HG02943 (cell line): ENCODE results near the gene OMG.
"Not testable (repeated sequence)": the region's sequence is repeated elsewhere in the genome, so short reads cannot be mapped to it uniquely, and the experiment has no call there.

Source experiments
- ATAC-seq: cut with Tn5 transposase; IDR thresholded peaks from one replicate; pipeline ENCODE4 v1.9.1; 2021; ENCODE audit warnings: mild to moderate bottlenecking, low read depth, moderate library complexity; ENCODE audit not compliant: unreplicated experiment

OMG gene

DNA sequence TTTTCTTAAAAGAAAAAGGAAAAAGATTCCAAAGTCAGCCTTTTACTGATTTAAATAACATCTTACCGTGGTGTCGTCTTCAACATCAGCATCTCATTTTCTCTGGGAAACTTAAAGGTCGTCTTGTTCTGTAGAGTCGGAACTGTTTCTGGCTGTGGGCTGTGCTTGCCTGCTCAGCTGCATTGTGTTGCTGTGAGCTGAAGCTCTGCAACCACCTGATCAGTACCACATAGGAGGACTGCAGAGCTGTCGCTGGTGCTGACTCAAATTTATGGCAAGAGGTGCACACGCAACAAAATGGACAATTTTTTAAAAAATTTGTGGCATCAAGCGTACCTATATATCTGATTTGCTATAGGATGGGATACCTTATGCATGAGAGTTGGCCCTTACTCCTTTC lies at the start of gene OMG:
TSS of gene OMG (minus strand) at position 150 of the 400 bp plus-strand sequence. CDS start 908 bp downstream, outside the sequence.
- ATAC-seq: no peak

- ATAC-seq: not testable (repeated sequence)
Observed at GRCh38 chr17:31345191-31345747, 48.2 kb upstream of the OMG start.

GRCh38 chr17:31339906-31340661 lies 43.0 kb upstream of the OMG start:
- ATAC-seq: no peak

DNA sequence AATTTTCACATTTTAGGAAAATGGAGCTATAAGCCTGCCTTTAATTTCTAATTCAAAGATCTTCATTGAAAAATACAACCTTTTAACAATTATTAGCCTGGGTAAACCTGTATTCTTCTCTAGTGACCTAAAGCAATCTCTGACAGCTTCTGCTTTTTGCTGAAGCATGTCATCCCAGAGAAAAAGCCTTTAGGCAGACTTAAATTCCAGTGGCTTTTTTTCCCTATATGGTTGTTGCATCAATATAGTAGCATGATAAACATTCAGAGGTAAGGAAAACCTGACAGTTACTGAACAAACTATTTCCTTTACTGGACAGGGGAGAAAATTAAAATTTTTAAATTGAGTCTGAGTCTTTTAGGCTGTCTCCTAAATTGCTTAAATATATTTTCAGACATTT lies 32.2 kb upstream of the OMG start:
- ATAC-seq: no peak

GRCh38 chr17:31328160-31328535 lies 31.1 kb upstream of the OMG start:
- ATAC-seq: no peak

- ATAC-seq: no peak
Observed at GRCh38 chr17:31327534-31328159, 30.6 kb upstream of the OMG start.

GRCh38 chr17:31323551-31323950 lies 26.5 kb upstream of the OMG start:
- ATAC-seq: no peak

DNA sequence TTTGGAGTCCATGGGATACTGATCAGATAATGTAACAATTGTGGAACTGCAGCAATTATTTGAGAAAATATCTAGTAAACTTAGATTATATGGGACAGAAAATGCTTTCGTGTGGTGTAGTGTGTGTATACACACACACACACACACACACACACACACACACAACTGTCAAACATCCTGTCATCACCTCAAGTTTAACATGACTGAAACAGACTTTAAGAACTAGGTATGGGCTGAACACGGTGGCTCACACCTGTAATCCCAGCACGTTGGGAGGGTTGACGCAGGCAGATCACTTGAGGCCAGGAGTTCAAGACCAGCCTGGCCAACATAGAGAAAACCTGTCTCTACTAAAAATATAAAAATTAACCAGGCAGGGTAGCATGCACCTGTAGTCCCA lies 24.9 kb upstream of the OMG start:
- no peak for ATAC-seq

DNA sequence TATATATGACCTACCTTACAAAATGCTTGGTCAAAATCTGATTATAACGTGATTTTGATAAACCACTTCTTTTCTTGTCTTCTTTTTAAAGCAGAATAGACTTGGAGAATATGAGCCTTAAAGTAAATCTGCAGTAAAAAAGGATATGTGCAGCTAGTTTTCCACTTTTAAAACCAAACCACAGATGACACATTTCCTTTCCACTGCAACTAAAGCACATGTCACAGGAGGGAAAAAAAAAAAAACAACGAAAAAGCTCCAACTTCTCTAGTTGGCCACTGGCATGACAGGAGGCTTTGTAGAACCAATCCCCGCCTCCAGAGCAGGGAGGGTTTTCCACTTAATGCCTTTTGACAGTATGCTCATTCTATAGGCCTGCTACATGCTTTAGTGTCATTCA lies 24.4 kb upstream of the OMG start, which contains the start of gene EVI2A:
TSS of gene EVI2A (minus strand) at position 142 of the 400 bp plus-strand sequence. CDS start 2,609 bp downstream, outside the sequence.
- ATAC-seq: no peak

GRCh38 chr17:31320791-31321190 lies 23.8 kb upstream of the OMG start:
- no peak for ATAC-seq

GRCh38 chr17:31320241-31320640 lies 23.2 kb upstream of the OMG start:
- ATAC-seq: no peak

GRCh38 chr17:31318851-31319661 lies 22.0 kb upstream of the OMG start:
- ATAC-seq: no peak

- ATAC-seq: no peak
Observed at GRCh38 chr17:31318298-31318801, 21.3 kb upstream of the OMG start.

- no peak for ATAC-seq
Observed at GRCh38 chr17:31314782-31315100, 17.7 kb upstream of the OMG start.

DNA sequence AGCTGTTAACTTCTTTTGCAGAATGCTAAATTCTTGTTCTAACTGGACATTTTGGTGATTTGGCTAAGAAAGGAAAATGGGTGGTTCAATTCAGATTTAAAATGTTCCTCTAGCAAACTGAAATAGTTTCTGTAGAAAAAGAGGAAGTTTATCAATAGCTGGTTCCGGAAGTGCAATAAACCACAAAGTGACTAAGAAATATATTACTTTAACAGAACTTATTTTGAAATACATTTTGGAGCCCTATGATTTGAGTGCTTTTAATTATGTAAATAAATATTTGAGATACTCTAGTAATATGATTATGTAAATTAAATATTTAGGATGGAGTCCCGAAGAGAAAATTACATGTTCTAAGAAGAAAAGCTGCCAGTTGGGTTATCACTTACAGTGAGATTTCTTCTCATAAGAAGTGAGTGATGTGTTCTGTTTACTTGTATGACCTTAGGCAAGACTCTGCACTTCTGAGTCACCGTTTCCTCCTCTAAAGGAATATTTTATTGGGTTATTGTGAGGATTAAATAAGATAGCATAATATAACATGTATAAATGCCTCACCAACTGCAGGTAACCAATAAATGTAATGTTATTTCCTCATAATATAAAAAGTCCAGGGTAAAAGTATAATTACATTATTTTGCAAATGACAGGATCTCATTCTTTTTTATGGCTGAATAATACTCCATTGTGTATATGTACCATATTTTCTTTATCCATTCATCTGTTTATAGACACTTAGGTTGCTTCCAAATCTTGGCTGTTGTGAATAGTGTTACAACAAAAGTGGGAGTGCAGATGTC lies 17.1 kb upstream of the OMG start, which contains the start of gene EVI2B:
TSS of gene EVI2B (minus strand) at position 73 of the 800 bp plus-strand sequence. CDS start 8,445 bp downstream, outside the sequence.
- no peak for ATAC-seq

DNA sequence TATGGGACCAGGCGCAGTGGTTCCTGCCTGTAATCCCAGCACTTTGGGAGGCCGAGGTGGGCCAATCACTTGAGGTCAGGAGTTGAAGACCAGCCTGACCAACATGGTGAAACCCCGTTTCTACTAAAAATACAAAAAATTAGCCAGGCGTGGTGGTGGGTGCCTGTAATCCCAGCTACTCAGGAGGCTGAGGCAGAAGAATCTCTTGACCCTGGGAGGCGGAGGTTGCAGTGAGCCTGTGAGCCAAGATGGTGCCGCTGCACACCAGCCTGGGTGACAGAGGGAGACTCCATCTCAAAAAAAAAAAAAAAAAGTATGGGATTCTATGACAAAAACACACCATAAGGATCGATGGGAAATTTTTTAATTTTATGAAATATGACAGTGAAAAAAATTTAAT lies 15.2 kb upstream of the OMG start:
- not testable (repeated sequence) for ATAC-seq

GRCh38 chr17:31311526-31311925 lies 14.5 kb upstream of the OMG start:
- ATAC-seq: no peak

DNA sequence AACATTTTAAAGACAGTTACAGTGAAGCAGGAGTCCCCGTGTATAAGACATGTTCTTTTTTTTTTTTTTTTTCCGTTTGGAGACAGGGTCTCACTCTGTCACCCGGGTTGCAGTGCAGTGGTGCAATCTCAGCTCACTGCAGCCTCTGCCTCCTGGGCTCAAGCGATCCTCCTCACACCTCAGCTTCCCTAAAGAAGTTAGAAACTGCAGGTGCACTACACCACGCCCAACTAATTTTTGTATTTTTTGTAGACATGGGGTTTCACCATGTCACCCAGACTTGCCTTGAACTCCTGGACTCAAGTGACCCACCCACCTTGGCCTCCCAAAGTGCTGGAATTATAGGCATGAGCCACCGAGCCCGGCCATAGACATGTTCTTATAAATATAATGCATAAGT lies 13.8 kb upstream of the OMG start:
- no peak for ATAC-seq

DNA sequence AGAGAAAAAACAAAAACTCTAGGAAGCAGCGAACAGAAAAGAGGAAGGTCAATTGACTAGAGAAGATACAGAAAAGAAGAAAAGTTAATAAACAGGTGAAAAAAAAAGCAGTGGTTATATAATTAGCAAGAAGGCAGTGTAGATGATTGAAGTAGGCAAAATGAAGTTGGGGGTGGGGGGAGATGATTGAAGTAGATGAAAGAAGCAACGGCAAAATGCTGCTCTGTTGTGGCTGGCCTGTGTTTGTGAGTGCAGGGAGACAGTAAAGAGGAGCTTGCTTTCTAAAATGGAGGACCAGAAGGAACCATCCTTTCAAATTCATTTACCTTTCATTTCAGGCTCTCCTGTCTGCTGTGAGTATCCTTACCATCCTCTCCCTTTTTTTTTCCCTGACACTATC lies 13.2 kb upstream of the OMG start:
- no peak for ATAC-seq

DNA sequence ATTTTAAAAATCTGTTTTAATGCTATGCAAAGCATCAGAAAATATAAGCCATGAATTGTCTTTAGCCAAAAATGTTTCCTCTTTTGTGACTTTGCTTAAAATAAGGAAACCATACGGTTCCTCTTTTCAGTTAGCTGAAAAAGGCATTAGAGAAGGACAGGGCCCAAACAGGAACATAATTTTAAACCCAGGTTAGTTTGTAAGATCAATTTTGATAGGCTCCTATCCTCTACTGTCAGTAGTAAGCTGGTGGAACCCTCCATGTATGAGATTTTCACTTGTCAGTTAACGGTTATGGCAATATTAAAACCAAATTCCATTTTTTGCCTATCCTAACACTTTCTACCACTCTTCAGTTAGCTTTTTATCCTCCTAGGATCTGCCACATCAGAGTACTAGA lies 12.5 kb upstream of the OMG start:
- ATAC-seq: no peak
